ENCODE data around the gene UNC5A.
"Not testable (repeated sequence)": the region's sequence is repeated elsewhere in the genome, so short reads cannot be mapped to it uniquely, and the experiment has no call there.

GRCh38 chr5:176872586-176872985 is 62.2 kb downstream of the UNC5A start:
- TF ChIP-seq CTCF, POLR2A (IDR thresholded peaks at IDR 0.05): not testable (repeated sequence)

Data from uterus (tissue), 2 donors.